H1 (cell line): ENCODE measurements around the gene PELI2. TPM values are rescaled to one million over a fixed set of nuclear protein-coding genes. Genes with fewer than 3 reads are reported as not detected.

Experiments
- CTCF ChIA-PET: fragments of 300-600 bp; sonication (Branson Sonifier 250); formaldehyde crosslinking; loops from one replicate; lab custom pipeline; 2021; ENCODE audit not compliant: partially characterized antibody; lab: Charles Lee
- POLR2A ChIA-PET: fragments of 300-600 bp; sonication (Branson Sonifier 250); formaldehyde crosslinking; loops from one replicate; lab custom pipeline; 2021; ENCODE audit warnings: inconsistent platforms; ENCODE audit not compliant: partially characterized antibody; lab: Charles Lee
- DNase-seq, 2 experiments: peaks; one replicate each; pipeline versions ENCODE4 v3.0.0 to v3.0.0-alpha.2; 2010 to 2022; ENCODE audit warnings: low spot score in 2 of 2, low read depth in 1 of 2, mixed read lengths in 1 of 2
- FAIRE-seq: peaks from 2 replicates; lab custom pipeline; 2011; peaks lifted over from hg19 to GRCh38; lab: Jason Lieb, UNC
- H2AFZ ChIP-seq: 2 replicates; pipeline ENCODE4 v1.8.1; 2012; ENCODE audit warnings: low read length, inconsistent platforms
- H2AK5ac ChIP-seq: 2 replicates; pipeline ENCODE4 v1.6.1; 2013; ENCODE audit warnings: low read depth, low read length
- H2BK120ac ChIP-seq: replicated peaks from 2 replicates; pipeline ENCODE3; 2013; ENCODE audit warnings: low read depth, low read length, inconsistent platforms
- H2BK12ac ChIP-seq: 2 replicates; pipeline ENCODE4 v1.6.1; 2013; ENCODE audit warnings: low read depth, low read length
- H2BK15ac ChIP-seq: 2 replicates; pipeline ENCODE4 v1.6.1; 2013; ENCODE audit warnings: low read length
- H2BK20ac ChIP-seq: 2 replicates; pipeline ENCODE4 v1.6.1; 2013; ENCODE audit warnings: low read length
- H2BK5ac ChIP-seq: 2 replicates; pipeline ENCODE4 v1.6.1; 2013; ENCODE audit warnings: low read depth, low read length
- H3K14ac ChIP-seq: 2 replicates; pipeline ENCODE4 v1.6.1; 2013; ENCODE audit warnings: inconsistent platforms; ENCODE audit not compliant: insufficient read length
- H3K18ac ChIP-seq: 2 replicates; pipeline ENCODE4 v1.6.1; 2013; ENCODE audit warnings: low read length; ENCODE audit errors: extremely low read depth
- H3K23ac ChIP-seq: 2 replicates; pipeline ENCODE4 v1.6.1; 2013; ENCODE audit warnings: inconsistent platforms; ENCODE audit not compliant: insufficient read length
- H3K23me2 ChIP-seq: 2 replicates; pipeline ENCODE4 v1.6.1; 2013; ENCODE audit warnings: low read depth, low read length
- H3K27ac ChIP-seq: 2 replicates; pipeline ENCODE4 v1.6.1; 2011; ENCODE audit warnings: low read depth, low read length, inconsistent platforms
- H3K27me3 ChIP-seq, 4 experiments: replicated peaks in 1 of 4; 1 replicate in 1 of 4; 2 replicates in 3 of 4; pipeline versions ENCODE4 v1.6.1 to v1.8.1; 2011 to 2013; ENCODE audit warnings: low read length in 3 of 4, mild to moderate bottlenecking in 3 of 4, inconsistent platforms in 2 of 4, mixed read lengths in 2 of 4, moderate library complexity in 1 of 4; ENCODE audit not compliant: control insufficient read depth in 3 of 4, insufficient read depth in 3 of 4; ENCODE audit errors: extremely low read depth in 1 of 4
- H3K36me3 ChIP-seq, 4 experiments: 2 replicates each; pipeline versions ENCODE4 v1.6.1 to v1.8.1; 2011 to 2013; ENCODE audit warnings: mild to moderate bottlenecking in 4 of 4, low read length in 3 of 4, moderate library complexity in 2 of 4, control low read depth in 1 of 4, inconsistent platforms in 1 of 4; ENCODE audit not compliant: insufficient read depth in 4 of 4, control insufficient read depth in 2 of 4
- H3K4ac ChIP-seq: replicated peaks from 2 replicates; pipeline ENCODE3; 2013; ENCODE audit warnings: low read length, low read depth, mixed read lengths, inconsistent platforms; ENCODE audit not compliant: insufficient read length
- H3K4me1 ChIP-seq, 4 experiments: replicated peaks in 1 of 4; 1 replicate in 1 of 4; 2 replicates in 3 of 4; pipeline versions ENCODE4 v1.6.1 to v1.8.1; 2011 to 2013; ENCODE audit warnings: low read length in 3 of 4, inconsistent platforms in 2 of 4, mixed read lengths in 1 of 4; ENCODE audit not compliant: insufficient read depth in 4 of 4, control insufficient read depth in 3 of 4
- H3K4me2 ChIP-seq, 2 experiments: 2 replicates each; pipeline versions ENCODE4 v1.6.1 to v1.8.1; 2011 to 2013; ENCODE audit warnings: low read depth in 2 of 2, low read length in 2 of 2, control low read depth in 1 of 2, inconsistent platforms in 1 of 2, mild to moderate bottlenecking in 1 of 2; ENCODE audit not compliant: insufficient read depth in 1 of 2
- H3K4me3 ChIP-seq, 4 experiments: fragments of 200-600, 300-600 bp in 1 of 4; sonication (generic), shearing (Covaris generic), sonication (Bioruptor Twin) in 1 of 4; 2 replicates each; pipeline versions ENCODE4 v1.5.1 to v1.8.1; 2011 to 2016; ENCODE audit warnings: low read length in 4 of 4, low read depth in 3 of 4, control low read depth in 2 of 4, inconsistent platforms in 2 of 4, mild to moderate bottlenecking in 2 of 4, mixed read lengths in 1 of 4, moderate library complexity in 1 of 4; ENCODE audit not compliant: insufficient read depth in 2 of 4; ENCODE audit errors: extremely low read depth in 1 of 4
- H3K56ac ChIP-seq: replicated peaks from 2 replicates; pipeline ENCODE3; 2013; ENCODE audit warnings: low read depth, mild to moderate bottlenecking, mixed read lengths, low read length, inconsistent platforms; ENCODE audit not compliant: insufficient read length
- H3K79me1 ChIP-seq: 2 replicates; pipeline ENCODE4 v1.6.1; 2013; ENCODE audit warnings: low read depth, low read length, control low read depth
- H3K79me2 ChIP-seq, 2 experiments: 2 replicates each; pipeline versions ENCODE4 v1.6.1 to v1.8.1; 2012 to 2013; ENCODE audit warnings: low read length in 2 of 2, mild to moderate bottlenecking in 2 of 2, inconsistent platforms in 1 of 2; ENCODE audit not compliant: insufficient read depth in 2 of 2, control insufficient read depth in 1 of 2
- H3K9ac ChIP-seq, 4 experiments: replicated peaks in 1 of 4; 1 replicate in 1 of 4; 2 replicates in 3 of 4; pipeline versions ENCODE4 v1.6.1 to v1.8.1; 2011 to 2013; ENCODE audit warnings: low read depth in 3 of 4, low read length in 3 of 4, control low read depth in 2 of 4, mild to moderate bottlenecking in 2 of 4, moderate library complexity in 2 of 4, inconsistent platforms in 1 of 4; ENCODE audit errors: extremely low read depth in 1 of 4
- H3K9me3 ChIP-seq, 2 experiments: 2 replicates each; pipeline versions ENCODE4 v1.6.1 to v1.8.1; 2012 to 2013; ENCODE audit warnings: mild to moderate bottlenecking in 2 of 2, moderate library complexity in 2 of 2, control low read depth in 1 of 2, inconsistent platforms in 1 of 2, low read depth in 1 of 2, low read length in 1 of 2, mixed read lengths in 1 of 2; ENCODE audit not compliant: insufficient read depth in 2 of 2
- H4K20me1 ChIP-seq, 2 experiments: replicated peaks in 1 of 2; 2 replicates each; pipeline versions ENCODE3 to v1.8.1; 2011 to 2013; ENCODE audit warnings: inconsistent platforms in 2 of 2, low read length in 2 of 2, mild to moderate bottlenecking in 1 of 2; ENCODE audit not compliant: insufficient read depth in 2 of 2, control insufficient read depth in 1 of 2
- H4K5ac ChIP-seq: 2 replicates; pipeline ENCODE4 v1.6.1; 2013; ENCODE audit warnings: low read length, low read depth, mixed read lengths, inconsistent platforms; ENCODE audit not compliant: insufficient read length
- H4K8ac ChIP-seq: 2 replicates; pipeline ENCODE4 v1.8.0; 2013; ENCODE audit warnings: mild to moderate bottlenecking, moderate library complexity, low read length, inconsistent platforms; ENCODE audit not compliant: insufficient read depth; ENCODE audit errors: extremely low read depth
- H4K91ac ChIP-seq: replicated peaks from 2 replicates; pipeline ENCODE3; 2013; ENCODE audit warnings: low read length, mixed read lengths, inconsistent platforms; ENCODE audit not compliant: insufficient read length
- BACH1 ChIP-seq: IDR thresholded peaks from 2 replicates; pipeline ENCODE4 v1.6.1; 2012; ENCODE audit warnings: low read length, improper control_type of control experiment
- CHD1 ChIP-seq: IDR thresholded peaks from 2 replicates; pipeline ENCODE4 v1.6.1; 2012; ENCODE audit warnings: low read depth, low read length, improper control_type of control experiment
- GABPA ChIP-seq: IDR thresholded peaks from 2 replicates; pipeline ENCODE4 v1.6.1; 2011; ENCODE audit warnings: mild to moderate bottlenecking, low read length, moderate library complexity, borderline replicate concordance; ENCODE audit not compliant: insufficient read depth
- KDM5A ChIP-seq: fragments of 200-600 bp; IDR thresholded peaks from 2 replicates; pipeline ENCODE4 v1.7.1; 2012; ENCODE audit warnings: mild to moderate bottlenecking, low read length, inconsistent platforms, mixed read lengths
- POU5F1 ChIP-seq: IDR thresholded peaks from 2 replicates; pipeline ENCODE4 v1.6.1; 2011; ENCODE audit warnings: low read depth, mild to moderate bottlenecking, low read length, moderate library complexity
- SAP30 ChIP-seq: fragments of 300-600 bp; sonication (generic); IDR thresholded peaks from 2 replicates; pipeline ENCODE4 v1.7.1; 2012; ENCODE audit warnings: low read length, moderate library complexity, mild to moderate bottlenecking, inconsistent platforms; ENCODE audit not compliant: insufficient read depth, insufficient replicate concordance
- WGBS, 2 experiments: shearing (Covaris generic) in 1 of 2; methylation state at CpG; one replicate each; pipeline versions ENCODE4 v1.1.6 to v1.1.7; 2013 to 2015; ENCODE audit warnings: low lambda C conversion rate in 2 of 2, mixed read lengths in 2 of 2, inconsistent platforms in 1 of 2, low coverage in 1 of 2, missing lambda C conversion rate in 1 of 2; ENCODE audit not compliant: insufficient replicate concordance in 2 of 2, insufficient coverage in 1 of 2, insufficient read length in 1 of 2; ENCODE audit errors: extremely low coverage in 1 of 2, missing lambda C conversion rate in 1 of 2; 5-methylcytosine and 5-hydroxymethylcytosine counted together
- polyA plus RNA-seq, 7 experiments: library from polyadenylated mRNA; depleted of rRNA in 3 of 7; stranded (reverse) in 5 of 7; unstranded in 2 of 7; fragments of >200 nt in 5 of 7; fragments of 200-250 nt in 2 of 7; gene quantifications; 1 replicate in 5 of 7; 2 replicates in 1 of 7; 4 replicates in 1 of 7; pipeline versions ENCODE4 v1.2.1 to v1.2.3, GENCODE V29; 2011 to 2013; ENCODE audit warnings: missing spikeins in 2 of 7, mixed read lengths in 2 of 7
- total RNA-seq: library from RNA; stranded (reverse); fragmentation: NEBNext Ultra II Directional; extraction: Animal tissue kit (Norgen Biotek cat#: 25700); gene quantifications from 2 replicates; pipeline ENCODE4 v1.2.1, GENCODE V29; 2021

PELI2 gene
- total and polyA plus RNA-seq, 2 of the 8 experiments (the other 6 are each of a cell fraction or from before 2014, with no cell fraction given): 14.6 to 25.7 TPM

GRCh38 chr14:56295743-56296142, 177.5 kb downstream of the PELI2 start:
- H2BK15ac ChIP-seq: no peak overlapping the region
- CTCF ChIA-PET: interaction anchor here (1.7 to 4.7 kb wide), 4 partner anchors 10 to 564 kb away, joined by 4 to 23 read pairs (median 12); no protein-coding TSS in a partner anchor
- peaks cover 0 to 3% of the 10 kb centered on the region in 2 experiments for H4K20me1 ChIP-seq
- no peak overlapping the region for H2AK5ac ChIP-seq
- H2BK120ac ChIP-seq: no peak overlapping the region
- no peak overlapping the region for H2AFZ ChIP-seq
- no peaks in the 10 kb centered on the region for H3K4me1 ChIP-seq
- H4K91ac ChIP-seq: no peak overlapping the region
- TF ChIP-seq SAP30 (no peak), POU5F1 (no peak), KDM5A (no peak), CHD1 (no peak), GABPA (no peak), BACH1 (no peak)
- TF ChIP-seq, all 59 proteins: peak for 0
- no peak overlapping the region for H3K27ac ChIP-seq
- H3K14ac ChIP-seq: no peak overlapping the region
- no peak overlapping the region for H2BK5ac ChIP-seq
- 96% methylated on average over 3 of the region's 3 CpGs; no CpG with 5 or more reads in 1 of the 2 experiments for WGBS, 2 experiments
- no peak overlapping the region for H3K4ac ChIP-seq
- H2BK12ac ChIP-seq: no peak overlapping the region
- no peak for DNase-seq
- no peak overlapping the region for H4K5ac ChIP-seq
- H3K4me3 ChIP-seq: no peak overlapping the region
- no peak overlapping the region for H3K18ac ChIP-seq
- no peaks in the 10 kb centered on the region for H3K9me3 ChIP-seq
- no peak overlapping the region for H2BK20ac ChIP-seq
- POLR2A ChIA-PET: no interaction called here
- no peaks in the 10 kb centered on the region for H3K27me3 ChIP-seq
- no peaks in the 10 kb centered on the region for H3K79me2 ChIP-seq
- H3K4me2 ChIP-seq: no peak overlapping the region
- H3K56ac ChIP-seq: no peak overlapping the region
- no peak overlapping the region for H3K23ac ChIP-seq
- no peaks in the 10 kb centered on the region for H3K79me1 ChIP-seq
- no peak overlapping the region for H4K8ac ChIP-seq
- FAIRE-seq: no peak
- H3K23me2 ChIP-seq: no peaks in the 10 kb centered on the region
- no peak overlapping the region for H3K9ac ChIP-seq
- H3K36me3 ChIP-seq: peaks cover 0 to 4% (median 2%) of the 10 kb centered on the region in 4 experiments; a peak in 3 of 8 replicates
